ENCODE measurements around the gene NATD1.

DNA sequence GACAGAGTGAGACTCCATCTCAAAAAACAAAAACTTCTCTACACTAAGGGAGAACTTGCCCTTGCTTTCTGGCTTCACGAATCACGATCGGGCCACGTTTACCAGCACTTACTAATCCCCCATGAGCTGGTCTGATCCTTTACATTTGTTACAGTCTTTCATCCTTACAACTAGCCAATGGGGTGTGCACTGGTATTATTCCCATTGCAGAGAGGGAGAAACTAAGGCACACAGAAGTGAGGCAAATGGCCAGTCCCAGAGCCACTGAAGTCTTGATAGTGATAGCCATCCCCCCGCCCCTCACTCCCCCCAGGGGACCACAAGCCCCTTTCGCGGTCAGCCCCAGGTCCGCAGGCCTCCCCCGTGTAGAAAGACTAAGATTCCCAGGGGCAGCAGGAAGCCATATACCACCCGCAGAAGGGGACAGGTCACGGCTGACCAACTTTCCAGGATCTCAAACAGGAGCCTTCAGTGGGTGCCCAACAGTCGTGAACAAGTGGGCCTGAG, 868 bp downstream of the NATD1 start:
- TF ChIP-seq, protein P1, sequence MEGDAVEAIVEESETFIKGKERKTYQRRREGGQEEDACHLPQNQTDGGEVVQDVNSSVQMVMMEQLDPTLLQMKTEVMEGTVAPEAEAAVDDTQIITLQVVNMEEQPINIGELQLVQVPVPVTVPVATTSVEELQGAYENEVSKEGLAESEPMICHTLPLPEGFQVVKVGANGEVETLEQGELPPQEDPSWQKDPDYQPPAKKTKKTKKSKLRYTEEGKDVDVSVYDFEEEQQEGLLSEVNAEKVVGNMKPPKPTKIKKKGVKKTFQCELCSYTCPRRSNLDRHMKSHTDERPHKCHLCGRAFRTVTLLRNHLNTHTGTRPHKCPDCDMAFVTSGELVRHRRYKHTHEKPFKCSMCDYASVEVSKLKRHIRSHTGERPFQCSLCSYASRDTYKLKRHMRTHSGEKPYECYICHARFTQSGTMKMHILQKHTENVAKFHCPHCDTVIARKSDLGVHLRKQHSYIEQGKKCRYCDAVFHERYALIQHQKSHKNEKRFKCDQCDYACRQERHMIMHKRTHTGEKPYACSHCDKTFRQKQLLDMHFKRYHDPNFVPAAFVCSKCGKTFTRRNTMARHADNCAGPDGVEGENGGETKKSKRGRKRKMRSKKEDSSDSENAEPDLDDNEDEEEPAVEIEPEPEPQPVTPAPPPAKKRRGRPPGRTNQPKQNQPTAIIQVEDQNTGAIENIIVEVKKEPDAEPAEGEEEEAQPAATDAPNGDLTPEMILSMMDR (IDR thresholded peaks at IDR 0.05; ENCODE audit: low read depth, low read length) = no peak
- TF ChIP-seq EZH2phosphoT487 (IDR thresholded peaks at IDR 0.05; ENCODE audit: low read depth) = no peak
